Liver (tissue), 3 donors: ENCODE measurements around the gene FTHL17.

ENCODE experiments used
- ATF3 ChIP-seq: IDR thresholded peaks from 2 replicates; pipeline ENCODE4 v1.6.1; 2016; ENCODE audit warnings: antibody characterized with exemption
- CTCF ChIP-seq: fragments of 150-350 bp; IDR thresholded peaks from 2 replicates; pipeline ENCODE4 v1.5.1; 2017; ENCODE audit warnings: improper control_type of control experiment, low read depth, low read length; ENCODE audit not compliant: missing input control
- EGR1 ChIP-seq, 2 donors: IDR thresholded peaks; 2 replicates each; pipeline ENCODE4 v1.6.1; 2016 to 2018; ENCODE audit warnings: antibody characterized with exemption in 2 of 2, low read depth in 2 of 2
- FOXA1 ChIP-seq: IDR thresholded peaks from 2 replicates; pipeline ENCODE4 v1.6.1; 2016; ENCODE audit warnings: antibody characterized with exemption
- GABPA ChIP-seq, 2 donors: IDR thresholded peaks in 1 of 2; conservative IDR thresholded peaks in 1 of 2; 2 replicates each; pipeline ENCODE4 v1.6.1; 2016; ENCODE audit warnings: antibody characterized with exemption in 2 of 2, mild to moderate bottlenecking in 1 of 2, moderate library complexity in 1 of 2
- HNF4G ChIP-seq: IDR thresholded peaks from 2 replicates; pipeline ENCODE4 v1.6.1; 2016; ENCODE audit warnings: antibody characterized with exemption
- JUND ChIP-seq, 2 donors: IDR thresholded peaks; 2 replicates each; pipeline ENCODE4 v1.6.1; 2016; ENCODE audit warnings: antibody characterized with exemption in 2 of 2
- RAD21 ChIP-seq, 2 donors: IDR thresholded peaks; 2 replicates each; pipeline ENCODE4 v1.6.1; 2016; ENCODE audit warnings: antibody characterized with exemption in 2 of 2, mild to moderate bottlenecking in 2 of 2
- REST ChIP-seq: IDR thresholded peaks from 2 replicates; pipeline ENCODE4 v1.6.1; 2016; ENCODE audit warnings: antibody characterized with exemption, mild to moderate bottlenecking
- SP1 ChIP-seq: IDR thresholded peaks from 2 replicates; pipeline ENCODE4 v1.6.1; 2018; ENCODE audit warnings: antibody characterized with exemption, mild to moderate bottlenecking
- TAF1 ChIP-seq: conservative IDR thresholded peaks from 2 replicates; pipeline ENCODE4 v1.6.1; 2016; ENCODE audit warnings: antibody characterized with exemption, mild to moderate bottlenecking
- YY1 ChIP-seq: IDR thresholded peaks from 2 replicates; pipeline ENCODE4 v1.6.1; 2016; ENCODE audit warnings: antibody characterized with exemption, mild to moderate bottlenecking
- TF ChIP-seq, protein P1 (sequence below): IDR thresholded peaks from 2 replicates; pipeline ENCODE4 v1.6.1; 2016; ENCODE audit warnings: antibody characterized with exemption
- TF ChIP-seq, protein P2 (sequence below): IDR thresholded peaks from 2 replicates; pipeline ENCODE4 v1.6.1; 2016; ENCODE audit warnings: antibody characterized with exemption
- donor health status: healthy.
- donor health status: healthy.

DNA sequence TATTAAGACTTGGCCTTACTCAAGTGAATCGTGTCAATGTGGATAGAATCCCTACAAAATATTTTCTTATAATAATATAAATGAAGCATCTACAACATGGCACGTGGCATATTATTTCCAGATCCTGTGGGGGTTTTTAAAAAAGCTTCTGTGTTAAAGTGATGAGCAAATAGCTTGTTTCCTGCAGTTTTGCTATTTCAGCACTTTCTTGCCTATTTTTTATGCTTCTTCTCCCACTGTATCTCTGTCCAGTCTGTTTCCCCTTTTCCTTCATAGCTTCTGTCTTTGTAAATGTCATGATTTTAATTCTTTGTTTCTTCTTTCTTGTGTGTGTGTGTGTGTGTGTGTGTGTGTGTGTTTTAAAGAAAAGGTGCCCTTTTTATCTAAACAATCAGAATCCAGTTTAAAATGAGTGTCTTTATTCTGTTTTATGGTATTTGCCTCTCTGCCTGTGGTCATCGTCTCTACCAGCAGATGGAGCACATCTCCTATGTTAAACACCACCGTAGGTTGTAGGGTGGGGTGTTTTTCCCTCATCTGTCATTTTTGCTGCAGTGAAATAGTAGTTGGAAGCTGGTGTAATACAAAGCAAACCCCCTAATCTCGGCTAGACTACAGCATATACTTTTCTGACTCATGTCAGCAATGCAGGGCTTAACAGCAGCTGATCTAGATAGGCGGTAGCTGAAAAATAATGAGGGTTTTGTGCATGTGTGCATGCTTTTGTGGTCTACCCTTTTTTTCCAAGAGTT is 33.1 kb downstream of the FTHL17 start:
- no peak for TF ChIP-seq ATF3
- TF ChIP-seq CTCF = peak; percentile 61
- TF ChIP-seq EGR1 (IDR thresholded peaks at IDR 0.05; ENCODE audit: low read depth in 2 of 2) = no peak
- TF ChIP-seq, protein P1, sequence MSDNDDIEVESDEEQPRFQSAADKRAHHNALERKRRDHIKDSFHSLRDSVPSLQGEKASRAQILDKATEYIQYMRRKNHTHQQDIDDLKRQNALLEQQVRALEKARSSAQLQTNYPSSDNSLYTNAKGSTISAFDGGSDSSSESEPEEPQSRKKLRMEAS = no peak
- no peak for TF ChIP-seq GABPA (IDR thresholded peaks at IDR 0.05 in 1 of 2, conservative IDR thresholded peaks at IDR 0.05 in 1 of 2)
- TF ChIP-seq YY1 = no peak
- TF ChIP-seq REST = no peak
- TF ChIP-seq RAD21 (IDR thresholded peaks at IDR 0.05) = peak; percentile 72 to 82
- TF ChIP-seq SP1 = no peak
- no peak for TF ChIP-seq HNF4G
- TF ChIP-seq, protein P2, sequence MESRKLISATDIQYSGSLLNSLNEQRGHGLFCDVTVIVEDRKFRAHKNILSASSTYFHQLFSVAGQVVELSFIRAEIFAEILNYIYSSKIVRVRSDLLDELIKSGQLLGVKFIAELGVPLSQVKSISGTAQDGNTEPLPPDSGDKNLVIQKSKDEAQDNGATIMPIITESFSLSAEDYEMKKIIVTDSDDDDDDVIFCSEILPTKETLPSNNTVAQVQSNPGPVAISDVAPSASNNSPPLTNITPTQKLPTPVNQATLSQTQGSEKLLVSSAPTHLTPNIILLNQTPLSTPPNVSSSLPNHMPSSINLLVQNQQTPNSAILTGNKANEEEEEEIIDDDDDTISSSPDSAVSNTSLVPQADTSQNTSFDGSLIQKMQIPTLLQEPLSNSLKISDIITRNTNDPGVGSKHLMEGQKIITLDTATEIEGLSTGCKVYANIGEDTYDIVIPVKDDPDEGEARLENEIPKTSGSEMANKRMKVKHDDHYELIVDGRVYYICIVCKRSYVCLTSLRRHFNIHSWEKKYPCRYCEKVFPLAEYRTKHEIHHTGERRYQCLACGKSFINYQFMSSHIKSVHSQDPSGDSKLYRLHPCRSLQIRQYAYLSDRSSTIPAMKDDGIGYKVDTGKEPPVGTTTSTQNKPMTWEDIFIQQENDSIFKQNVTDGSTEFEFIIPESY = no peak
- TF ChIP-seq TAF1 = no peak
- no peak for TF ChIP-seq FOXA1
- TF ChIP-seq JUND (IDR thresholded peaks at IDR 0.05) = no peak
